HEK293 (cell line): ENCODE results near the gene LYPD4.

Experiments used
- CTCF ChIA-PET: fragments of 350-600 bp; formaldehyde crosslinking; extraction: SDS; loops from one replicate; lab custom pipeline; 2021; ENCODE audit warnings: antibody characterized with exemption; lab: Yijun Ruan, JAX
- POLR2A ChIA-PET: fragments of 300-600 bp; formaldehyde crosslinking; extraction: SDS; loops from one replicate; lab custom pipeline; 2020; ENCODE audit warnings: antibody characterized with exemption, inconsistent platforms; lab: Yijun Ruan, JAX
- H3K27ac ChIP-seq: fragments of 200-500 bp; sonication (Bioruptor generic); 2 replicates; pipeline ENCODE4 v1.5.1; 2014; ENCODE audit warnings: low read depth, low read length, control low read depth, inconsistent platforms; ENCODE audit errors: extremely low read depth
- H3K36me3 ChIP-seq, 2 experiments: fragments of 200-500 bp in 1 of 2; sonication (Bioruptor generic) in 1 of 2; 1 replicate in 1 of 2; 2 replicates in 1 of 2; pipeline ENCODE4 v1.5.1; 2014 to 2017; ENCODE audit warnings: inconsistent platforms in 2 of 2, low read length in 2 of 2; ENCODE audit not compliant: control insufficient read depth in 2 of 2, insufficient read depth in 1 of 2
- H3K4me1 ChIP-seq: fragments of 200-500 bp; sonication (Bioruptor generic); 2 replicates; pipeline ENCODE4 v1.5.1; 2014; ENCODE audit warnings: mild to moderate bottlenecking, low read length, inconsistent platforms; ENCODE audit not compliant: control insufficient read depth, insufficient read depth
- H3K4me3 ChIP-seq: 2 replicates; pipeline ENCODE4 v1.5.1; 2011; ENCODE audit warnings: low read depth, mild to moderate bottlenecking, control low read depth, low read length, moderate library complexity
- H3K9me3 ChIP-seq: fragments of 200-500 bp; sonication (Bioruptor generic); 2 replicates; pipeline ENCODE4 v1.5.1; 2014; ENCODE audit warnings: low read depth, low read length, inconsistent platforms; ENCODE audit not compliant: control insufficient read depth, insufficient read depth
- EGR2 ChIP-seq: fragments of 450-650 bp; formaldehyde crosslinking; IDR thresholded peaks from 2 replicates; pipeline ENCODE4 v1.5.1; 2016; ENCODE audit warnings: low read depth, missing biosample characterization, missing genetic modification characterization
- GFI1B ChIP-seq: fragments of 450-650 bp; formaldehyde crosslinking; IDR thresholded peaks from 2 replicates; pipeline ENCODE4 v1.5.1; 2016; ENCODE audit warnings: missing biosample characterization, missing genetic modification characterization
- HOXA7 ChIP-seq: sonication (generic); formaldehyde crosslinking; IDR thresholded peaks from 2 replicates; pipeline ENCODE4 v1.8.1; 2022; ENCODE audit warnings: missing genetic modification reagents, borderline replicate concordance
- HOXD13 ChIP-seq: sonication (generic); formaldehyde crosslinking; IDR thresholded peaks from 2 replicates; pipeline ENCODE4 v1.8.0; 2022; ENCODE audit warnings: missing genetic modification reagents, borderline replicate concordance
- PATZ1 ChIP-seq: fragments of 450-650 bp; formaldehyde crosslinking; IDR thresholded peaks from 2 replicates; pipeline ENCODE4 v1.5.1; 2016; ENCODE audit warnings: missing biosample characterization, missing genetic modification characterization
- ZNF132 ChIP-seq: fragments of 450-650 bp; formaldehyde crosslinking; IDR thresholded peaks from 2 replicates; pipeline ENCODE4 v1.5.1; 2017; ENCODE audit warnings: missing biosample characterization, missing genetic modification characterization, borderline replicate concordance
- ZNF184 ChIP-seq: fragments of 450-650 bp; IDR thresholded peaks from 2 replicates; pipeline ENCODE4 v1.5.1; 2018; ENCODE audit warnings: missing biosample characterization, mild to moderate bottlenecking, missing genetic modification characterization
- ZNF366 ChIP-seq: fragments of 450-650 bp; formaldehyde crosslinking; conservative IDR thresholded peaks from 2 replicates; pipeline ENCODE4 v1.5.1; 2016; ENCODE audit warnings: missing biosample characterization, missing genetic modification characterization
- ZNF501 ChIP-seq: fragments of 450-650 bp; formaldehyde crosslinking; IDR thresholded peaks from 2 replicates; pipeline ENCODE4 v1.5.1; 2016; ENCODE audit warnings: missing biosample characterization, missing genetic modification characterization
- ZNF521 ChIP-seq: fragments of 450-650 bp; formaldehyde crosslinking; IDR thresholded peaks from 2 replicates; pipeline ENCODE4 v1.5.1; 2017; ENCODE audit warnings: missing biosample characterization, mild to moderate bottlenecking, missing genetic modification characterization
- ZNF548 ChIP-seq: fragments of 450-650 bp; formaldehyde crosslinking; IDR thresholded peaks from 2 replicates; pipeline ENCODE4 v1.5.1; 2016; ENCODE audit warnings: missing biosample characterization, missing genetic modification characterization
- ZNF555 ChIP-seq: fragments of 450-650 bp; formaldehyde crosslinking; conservative IDR thresholded peaks from 2 replicates; pipeline ENCODE4 v1.5.1; 2017; ENCODE audit warnings: missing biosample characterization, mild to moderate bottlenecking, missing genetic modification characterization, inconsistent platforms
- ZNF747 ChIP-seq: fragments of 450-650 bp; formaldehyde crosslinking; IDR thresholded peaks from 2 replicates; pipeline ENCODE4 v1.5.1; 2016; ENCODE audit warnings: missing biosample characterization, missing genetic modification characterization
- ZXDB ChIP-seq: fragments of 450-650 bp; formaldehyde crosslinking; IDR thresholded peaks from 2 replicates; pipeline ENCODE4 v1.5.1; 2016; ENCODE audit warnings: missing biosample characterization, missing genetic modification characterization
- TF ChIP-seq, protein P1 (sequence below): fragments of 450-650 bp; formaldehyde crosslinking; IDR thresholded peaks from 2 replicates; pipeline ENCODE4 v1.5.1; 2016; ENCODE audit warnings: missing biosample characterization, missing genetic modification characterization
- TF ChIP-seq, protein P2 (sequence below): fragments of 450-650 bp; formaldehyde crosslinking; IDR thresholded peaks from 2 replicates; pipeline ENCODE4 v1.5.1; 2017; ENCODE audit warnings: missing biosample characterization, missing genetic modification characterization

The LYPD4 gene

GRCh38 chr19:41879080-41879479 lies 34.6 kb upstream of the LYPD4 start:
- H3K36me3 ChIP-seq, result no peaks in the 10 kb centered on the region; a peak in 1 of 3 replicates
- TF ChIP-seq ZNF548 (tag by site-specific recombination) (no peak), EGR2 (tag by site-specific recombination) (0 out of 2 replicates have a peak, but pooled peaks have one; percentile 8)
- TF ChIP-seq, all 188 proteins: peak for 1
- Histone ChIP-seq H3K4me1 (peaks cover 4% of the 10 kb centered on the region; the same call in 1 of the 2 replicates), H3K9me3 (no peaks in the 10 kb centered on the region), H3K27ac (no peak overlapping the region), H3K4me3 (no peak overlapping the region)
- ChIA-PET CTCF (no interaction called here), POLR2A (no interaction called here)

DNA sequence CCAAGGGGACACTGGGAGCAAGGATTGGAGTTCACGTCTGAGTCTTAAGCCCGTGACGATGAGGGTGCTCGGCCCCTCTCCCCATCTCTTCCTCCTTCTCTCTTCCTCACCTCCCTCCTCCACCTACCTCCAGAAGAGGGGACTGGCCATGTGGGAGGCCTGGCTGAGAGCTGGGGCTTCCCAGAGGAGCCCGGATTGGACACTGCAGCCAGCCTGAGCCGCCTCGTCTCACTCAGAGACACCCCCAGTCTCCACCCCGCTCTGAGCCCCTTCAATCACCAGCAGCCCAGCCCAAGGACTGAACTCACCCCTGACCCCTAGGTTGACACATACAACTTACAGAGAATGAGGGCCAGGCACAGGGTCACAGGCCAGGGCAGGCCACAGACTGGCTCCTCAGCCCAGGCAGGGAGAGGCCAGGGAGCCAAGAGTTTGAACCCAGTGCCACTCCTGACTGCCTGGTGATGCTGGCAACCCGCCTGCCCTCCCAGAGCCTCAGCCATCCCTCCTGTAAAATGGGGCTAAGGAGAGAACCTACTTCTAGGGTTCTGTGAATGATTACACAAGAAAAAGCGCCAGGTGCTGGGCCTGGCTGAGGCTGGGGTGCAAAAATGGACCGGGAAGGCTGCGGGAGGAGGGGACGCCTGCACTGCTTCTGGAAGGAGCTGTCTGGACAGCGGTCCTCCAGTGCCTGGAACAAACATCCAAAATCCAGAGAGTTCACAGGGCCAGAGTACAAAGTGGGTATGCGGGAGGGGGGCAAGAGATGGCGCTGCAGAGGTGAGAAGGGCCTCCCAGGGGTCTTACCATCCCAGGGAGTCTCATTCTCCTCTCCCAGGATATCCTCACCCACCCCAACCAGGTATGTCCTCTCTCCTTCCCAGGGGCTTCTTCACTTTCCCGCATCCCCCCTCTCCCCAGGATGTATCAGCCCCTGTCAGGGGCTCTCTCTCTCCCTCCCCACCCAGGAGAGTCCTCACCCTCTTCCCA lies 33.7 kb upstream of the LYPD4 start:
- CTCF ChIA-PET, result interaction anchor here (5.9 kb wide), 1 partner anchor 80 kb away, joined by 73 read pairs; the partner anchor contains the start of gene RABAC1
- no peak for TF ChIP-seq ZNF555
- TF ChIP-seq ZNF184, result no peak
- no peak for TF ChIP-seq ZNF747 (tag by site-specific recombination)
- TF ChIP-seq, protein P1, sequence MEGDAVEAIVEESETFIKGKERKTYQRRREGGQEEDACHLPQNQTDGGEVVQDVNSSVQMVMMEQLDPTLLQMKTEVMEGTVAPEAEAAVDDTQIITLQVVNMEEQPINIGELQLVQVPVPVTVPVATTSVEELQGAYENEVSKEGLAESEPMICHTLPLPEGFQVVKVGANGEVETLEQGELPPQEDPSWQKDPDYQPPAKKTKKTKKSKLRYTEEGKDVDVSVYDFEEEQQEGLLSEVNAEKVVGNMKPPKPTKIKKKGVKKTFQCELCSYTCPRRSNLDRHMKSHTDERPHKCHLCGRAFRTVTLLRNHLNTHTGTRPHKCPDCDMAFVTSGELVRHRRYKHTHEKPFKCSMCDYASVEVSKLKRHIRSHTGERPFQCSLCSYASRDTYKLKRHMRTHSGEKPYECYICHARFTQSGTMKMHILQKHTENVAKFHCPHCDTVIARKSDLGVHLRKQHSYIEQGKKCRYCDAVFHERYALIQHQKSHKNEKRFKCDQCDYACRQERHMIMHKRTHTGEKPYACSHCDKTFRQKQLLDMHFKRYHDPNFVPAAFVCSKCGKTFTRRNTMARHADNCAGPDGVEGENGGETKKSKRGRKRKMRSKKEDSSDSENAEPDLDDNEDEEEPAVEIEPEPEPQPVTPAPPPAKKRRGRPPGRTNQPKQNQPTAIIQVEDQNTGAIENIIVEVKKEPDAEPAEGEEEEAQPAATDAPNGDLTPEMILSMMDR (tag by site-specific recombination), result no peak
- TF ChIP-seq GFI1B (tag by site-specific recombination), result no peak
- TF ChIP-seq ZXDB, result no peak
- TF ChIP-seq HOXD13 (CRISPR knock-in tag), result no peak
- TF ChIP-seq, protein P2, sequence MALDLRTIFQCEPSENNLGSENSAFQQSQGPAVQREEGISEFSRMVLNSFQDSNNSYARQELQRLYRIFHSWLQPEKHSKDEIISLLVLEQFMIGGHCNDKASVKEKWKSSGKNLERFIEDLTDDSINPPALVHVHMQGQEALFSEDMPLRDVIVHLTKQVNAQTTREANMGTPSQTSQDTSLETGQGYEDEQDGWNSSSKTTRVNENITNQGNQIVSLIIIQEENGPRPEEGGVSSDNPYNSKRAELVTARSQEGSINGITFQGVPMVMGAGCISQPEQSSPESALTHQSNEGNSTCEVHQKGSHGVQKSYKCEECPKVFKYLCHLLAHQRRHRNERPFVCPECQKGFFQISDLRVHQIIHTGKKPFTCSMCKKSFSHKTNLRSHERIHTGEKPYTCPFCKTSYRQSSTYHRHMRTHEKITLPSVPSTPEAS (tag by site-specific recombination), result no peak
- no peak for TF ChIP-seq ZNF132
- no peak for TF ChIP-seq ZNF521 (tag by site-specific recombination)
- TF ChIP-seq ZNF501 (tag by site-specific recombination), result no peak
- TF ChIP-seq ZNF366 (tag by site-specific recombination), result no peak
- no peak for TF ChIP-seq PATZ1 (tag by site-specific recombination)
- TF ChIP-seq HOXA7 (CRISPR knock-in tag), result no peak
- no peaks in the 10 kb centered on the region for H3K4me1 ChIP-seq
- H3K27ac ChIP-seq, result no peak overlapping the region
- POLR2A ChIA-PET, result no interaction called here
- H3K36me3 ChIP-seq, result no peaks in the 10 kb centered on the region; a peak in 1 of 3 replicates
- no peak overlapping the region for H3K4me3 ChIP-seq
- H3K9me3 ChIP-seq, result no peaks in the 10 kb centered on the region
